ENCODE measurements around the gene SIGLEC8. TPM values are rescaled to one million over a fixed set of nuclear protein-coding genes. Genes with fewer than 3 reads are reported as not detected.

SIGLEC8 gene
- total RNA-seq, 1 experiment from 2014 or later = not detected

- H4K20me1 ChIP-seq (ENCODE audit: low read length) = no peaks in the 10 kb centered on the region
- ChIA-PET POLR2A (ENCODE audit: unreplicated experiment) (no interaction called here), CTCF (no interaction called here)
- no peak within 1 kb of the TSS for H3K4me2 ChIP-seq (ENCODE audit: low read length)
- no peaks in the 10 kb centered on the region for H3K9me2 ChIP-seq (replicated peaks; ENCODE audit: low read length)
- DNase-seq (no peak), ATAC-seq (no peak)
- H3K9me3 ChIP-seq (ENCODE audit: low read length) = no peaks in the 10 kb centered on the region
- H2AFZ ChIP-seq (ENCODE audit: low read length) = no peak within 1 kb of the TSS
- peaks cover 20% of the 10 kb centered on the region for H3K4me1 ChIP-seq (ENCODE audit: insufficient read depth, low read length)
- no peak within 1 kb of the TSS for H3K4me3 ChIP-seq (ENCODE audit: low read length)
- no peak within 1 kb of the TSS for H3K27ac ChIP-seq (ENCODE audit: low read length)
- H3K36me3 ChIP-seq (ENCODE audit: low read depth, low read length) = no peaks in the 10 kb centered on the region
- no peak within 1 kb of the TSS for H3K9ac ChIP-seq (ENCODE audit: low read length)
- no peak for TF ChIP-seq EZH2 (IDR thresholded peaks at IDR 0.05; ENCODE audit: low read length, unreplicated experiment)
- TF ChIP-seq EZH2phosphoT487 (IDR thresholded peaks at IDR 0.05; ENCODE audit: borderline replicate concordance, low read length) = no peak
- TF ChIP-seq CTCF (conservative IDR thresholded peaks at IDR 0.05; ENCODE audit: low read depth, low read length) = no peak
- peaks cover 6% of the 10 kb centered on the region; the same call in 1 of the 2 replicates for H3K27me3 ChIP-seq (ENCODE audit: low read length)
- H3K79me2 ChIP-seq (ENCODE audit: low read length) = no peaks in the 10 kb centered on the region
- peaks cover 6% of the 10 kb centered on the region for H3F3A ChIP-seq (ENCODE audit: low read length, unreplicated experiment)
- no TSS peak for BruUV-seq (replicated peaks)
- intact Hi-C loops (cut with micrococcal nuclease) = no loop called here
These were observed 20.4 kb upstream of the SIGLEC8 start, which contains the start of gene CEACAM18 for GRCh38 chr19:51478381-51479234. TSS of gene CEACAM18 (plus strand) at chr19:51478539.

- Histone ChIP-seq H3F3A (ENCODE audit: low read length, unreplicated experiment) (peaks cover 6% of the 10 kb centered on the region), H3K79me2 (ENCODE audit: low read length) (no peaks in the 10 kb centered on the region), H3K4me3 (ENCODE audit: low read length) (no peak overlapping the region), H3K9me2 (replicated peaks; ENCODE audit: low read length) (no peaks in the 10 kb centered on the region), H3K4me2 (ENCODE audit: low read length) (no peak overlapping the region), H2AFZ (ENCODE audit: low read length) (no peak overlapping the region), H3K27ac (ENCODE audit: low read length) (no peak overlapping the region), H3K4me1 (ENCODE audit: insufficient read depth, low read length) (peaks cover 20% of the 10 kb centered on the region), H4K20me1 (ENCODE audit: low read length) (no peaks in the 10 kb centered on the region), H3K36me3 (ENCODE audit: low read depth, low read length) (no peaks in the 10 kb centered on the region), H3K9ac (ENCODE audit: low read length) (no peak overlapping the region), H3K27me3 (ENCODE audit: low read length) (no peaks in the 10 kb centered on the region), H3K9me3 (ENCODE audit: low read length) (no peaks in the 10 kb centered on the region)
- no TSS peak for BruUV-seq (replicated peaks)
- TF ChIP-seq CTCF (conservative IDR thresholded peaks at IDR 0.05; ENCODE audit: low read depth, low read length) (no peak), EZH2phosphoT487 (IDR thresholded peaks at IDR 0.05; ENCODE audit: borderline replicate concordance, low read length) (no peak), EZH2 (IDR thresholded peaks at IDR 0.05; ENCODE audit: low read length, unreplicated experiment) (no peak)
- ATAC-seq = no peak
- CTCF ChIA-PET = no interaction called here
- intact Hi-C loops (cut with micrococcal nuclease) = no loop called here
- DNase-seq = no peak
- POLR2A ChIA-PET (ENCODE audit: unreplicated experiment) = no interaction called here
These were observed 19.1 kb upstream of the SIGLEC8 start for GRCh38 chr19:51477344-51477743.

- ATAC-seq = no peak
- H4K20me1 ChIP-seq (ENCODE audit: low read length) = no peaks in the 10 kb centered on the region
- ChIA-PET CTCF (no interaction called here), POLR2A (ENCODE audit: unreplicated experiment) (interaction anchor here (0.7 kb wide), 1 partner anchor 8 kb away, joined by 7 read pairs; no protein-coding TSS in a partner anchor)
- no TSS peak for BruUV-seq (replicated peaks)
- H3F3A ChIP-seq (ENCODE audit: low read length, unreplicated experiment) = peaks cover 6% of the 10 kb centered on the region
- no peak overlapping the region for H3K4me3 ChIP-seq (ENCODE audit: low read length)
- intact Hi-C loops (cut with micrococcal nuclease) = no loop called here
- H3K9ac ChIP-seq (ENCODE audit: low read length) = no peak overlapping the region
- peaks cover 26% of the 10 kb centered on the region for H3K4me1 ChIP-seq (ENCODE audit: insufficient read depth, low read length)
- DNase-seq = no peak
- H3K9me3 ChIP-seq (ENCODE audit: low read length) = no peaks in the 10 kb centered on the region
- no peak for TF ChIP-seq EZH2phosphoT487 (IDR thresholded peaks at IDR 0.05; ENCODE audit: borderline replicate concordance, low read length)
- no peak for TF ChIP-seq EZH2 (IDR thresholded peaks at IDR 0.05; ENCODE audit: low read length, unreplicated experiment)
- TF ChIP-seq CTCF (conservative IDR thresholded peaks at IDR 0.05; ENCODE audit: low read depth, low read length) = no peak
- no peaks in the 10 kb centered on the region for H3K27me3 ChIP-seq (ENCODE audit: low read length)
- H3K4me2 ChIP-seq (ENCODE audit: low read length) = no peak overlapping the region
- no peaks in the 10 kb centered on the region for H3K36me3 ChIP-seq (ENCODE audit: low read depth, low read length)
- no peaks in the 10 kb centered on the region for H3K79me2 ChIP-seq (ENCODE audit: low read length)
- H3K27ac ChIP-seq (ENCODE audit: low read length) = no peak overlapping the region
- no peaks in the 10 kb centered on the region for H3K9me2 ChIP-seq (replicated peaks; ENCODE audit: low read length)
- H2AFZ ChIP-seq (ENCODE audit: low read length) = no peak overlapping the region
These were observed 17.9 kb upstream of the SIGLEC8 start for GRCh38 chr19:51476164-51476563.

Measured in PC-3 (cell line).